GOT3 (cell line): ENCODE data around the gene YIPF7.

ENCODE experiments used
- DNase-seq: peaks from one replicate; lab custom pipeline; 2025; ENCODE audit warnings: mixed read lengths; lab: John Stamatoyannopoulos, UW

YIPF7 gene

DNA sequence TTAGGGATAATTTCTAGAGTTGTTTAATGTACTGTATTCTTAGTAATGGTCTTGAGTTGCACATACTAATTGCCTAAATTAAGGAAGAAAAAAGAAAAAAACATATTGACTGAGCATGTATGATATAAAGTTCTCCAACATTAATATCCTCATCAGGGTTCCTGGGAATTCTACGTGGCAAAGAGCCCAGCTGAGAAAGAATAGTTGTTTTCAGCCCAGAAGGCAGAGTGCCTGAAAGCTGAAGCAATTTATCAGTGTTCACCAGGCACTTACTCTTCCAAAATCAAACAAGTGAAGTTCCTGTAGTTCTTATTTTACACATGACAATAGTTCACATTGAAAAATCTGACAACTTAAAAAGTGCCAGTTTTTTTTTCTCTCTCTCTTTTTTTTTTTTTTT is 27.7 kb downstream of the YIPF7 start:
- no peak for DNase-seq

DNA sequence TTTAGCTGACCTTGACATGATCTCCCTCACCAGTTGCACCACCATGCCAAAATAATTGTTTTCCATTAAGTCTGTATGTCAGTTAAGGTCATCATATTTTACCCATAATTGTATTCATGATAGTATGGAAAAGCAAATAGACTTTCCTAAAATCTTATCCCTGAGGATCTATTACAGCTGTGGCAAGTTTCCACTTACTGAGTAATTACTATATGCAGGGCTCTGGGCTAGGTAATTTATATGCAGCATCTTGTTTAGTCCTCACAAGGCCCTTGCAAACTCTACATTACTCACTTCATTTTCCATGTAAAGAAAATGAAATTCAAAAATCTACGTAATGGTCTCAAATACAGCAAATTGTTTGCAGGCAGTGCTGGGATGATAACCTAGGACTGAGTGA is 34.8 kb downstream of the YIPF7 start:
- DNase-seq = no peak

DNA sequence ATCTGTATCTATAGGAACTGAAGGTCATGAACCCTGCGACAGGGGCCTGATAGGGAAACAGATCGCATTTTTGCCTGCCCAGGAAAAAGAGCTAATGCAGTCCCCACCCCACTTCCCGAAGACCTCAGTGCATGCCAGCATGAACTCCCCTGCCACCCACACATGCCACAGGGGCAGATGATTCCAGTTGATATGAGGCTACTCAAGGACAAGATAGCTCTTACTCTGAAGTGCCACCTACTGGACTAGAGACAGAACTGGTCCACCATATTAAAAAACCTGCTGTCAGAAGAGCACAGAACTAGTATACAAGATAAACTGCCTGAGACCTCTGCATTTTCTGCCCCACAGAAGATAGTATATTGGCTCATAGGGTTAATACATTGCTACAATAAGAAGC is 68.0 kb downstream of the YIPF7 start:
- DNase-seq = no peak

DNA sequence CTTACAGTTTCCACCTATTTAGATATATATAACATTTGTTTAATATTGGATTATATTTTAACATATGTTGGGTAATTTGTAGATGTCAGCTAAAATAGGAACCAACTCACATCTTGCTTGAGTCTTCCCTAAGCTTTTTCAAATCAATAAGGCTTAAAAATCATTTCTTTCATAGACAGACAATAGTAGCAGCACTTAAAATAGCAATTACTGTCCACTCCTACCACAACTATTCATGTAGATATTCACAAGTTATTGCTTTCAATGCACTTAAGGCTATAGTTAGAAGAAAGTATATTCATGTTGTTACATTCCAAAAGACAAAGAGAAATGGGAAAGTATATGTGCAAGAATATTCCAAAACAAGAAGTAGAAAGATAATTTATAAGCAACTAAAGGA is 71.2 kb downstream of the YIPF7 start:
- DNase-seq = no peak

DNA sequence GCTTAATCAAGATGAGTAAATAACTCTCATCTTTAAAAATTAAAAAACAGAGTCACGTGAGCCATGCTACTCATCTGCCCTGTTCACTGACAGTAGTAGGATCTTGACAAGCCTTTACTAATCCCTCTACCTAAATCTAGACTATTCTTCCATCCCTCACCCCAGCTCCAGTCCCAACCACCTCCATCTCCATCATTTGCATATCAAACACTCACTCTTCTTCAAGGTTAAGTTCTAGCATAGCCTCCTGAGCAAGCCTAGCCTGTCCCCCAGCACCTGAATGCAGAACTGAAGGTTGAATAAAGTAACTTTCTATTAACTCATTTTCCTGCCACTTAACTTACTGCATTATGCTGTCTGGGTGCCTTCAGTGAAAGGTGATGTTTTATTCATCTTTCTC is 72.5 kb downstream of the YIPF7 start:
- DNase-seq = no peak
